Stomach (tissue), 9 donors: ENCODE measurements around the gene IQCF5. TPM values are rescaled to one million over a fixed set of nuclear protein-coding genes. Genes with fewer than 3 reads are reported as not detected.
"Not testable (repeated sequence)": the region's sequence is repeated elsewhere in the genome, so short reads cannot be mapped to it uniquely, and the experiment has no call there.

Experiments used
- DNase-seq, 2 donors: peaks; one replicate each; pipeline versions ENCODE4 v3.0.0 to v3.0.0-alpha.2; 2013 to 2019
- H3K27ac ChIP-seq, 5 donors: fragments of 200-600 bp in 4 of 5; sonication (generic) in 4 of 5; one replicate each; pipeline ENCODE4 v1.5.1; 2013 to 2019; ENCODE audit warnings: mild to moderate bottlenecking in 1 of 5, moderate library complexity in 1 of 5
- H3K27me3 ChIP-seq, 3 donors: fragments of 200-600 bp; sonication (generic); one replicate each; pipeline ENCODE4 v1.5.1; 2017 to 2019; ENCODE audit warnings: mixed run types in 1 of 3
- H3K36me3 ChIP-seq, 4 donors: fragments of 200-600 bp; sonication (generic); 1 replicate in 3 of 4; 2 replicates in 1 of 4; pipeline ENCODE4 v1.5.1; 2016 to 2019
- H3K4me1 ChIP-seq, 4 donors: fragments of 200-600 bp; sonication (generic); one replicate each; pipeline ENCODE4 v1.5.1; 2016 to 2019
- H3K4me3 ChIP-seq, 4 donors: fragments of 200-600 bp; sonication (generic) in 3 of 4; one replicate each; pipeline ENCODE4 v1.5.1; 2016 to 2019; ENCODE audit warnings: mild to moderate bottlenecking in 1 of 4
- H3K9me3 ChIP-seq, 4 donors: fragments of 200-600 bp; sonication (generic); one replicate each; pipeline ENCODE4 v1.5.1; 2016 to 2019
- EP300 ChIP-seq: sonication (generic); formaldehyde crosslinking; IDR thresholded peaks from one replicate; pipeline ENCODE4 v1.6.1; 2017; ENCODE audit warnings: antibody characterized with exemption
- POLR2A ChIP-seq, 4 donors: fragments of 450-650 bp; IDR thresholded peaks; one replicate each; pipeline ENCODE4 v1.6.1; 2016; ENCODE audit warnings: antibody characterized with exemption in 4 of 4, control low read depth in 2 of 4, mild to moderate bottlenecking in 1 of 4, moderate library complexity in 1 of 4
- POLR2AphosphoS5 ChIP-seq, 3 donors: sonication (generic); formaldehyde crosslinking; IDR thresholded peaks; one replicate each; pipeline ENCODE4 v1.6.1; 2016; ENCODE audit warnings: antibody characterized with exemption in 3 of 3
- WGBS, 5 donors: extraction: QIAGEN DNeasy Blood & Tissue Kit in 3 of 5; methylation state at CpG; one replicate each; pipeline versions ENCODE4 v1.1.5 to v1.1.7; 2013 to 2018; 5-methylcytosine and 5-hydroxymethylcytosine counted together
- intact Hi-C: fragments of 100-400 bp; cut with DNase I; formaldehyde crosslinking; loops from one replicate; pipeline ENCODE4 v1.15.1; 2023; ENCODE audit warnings: low total_unique reads
- polyA plus RNA-seq, 3 donors: library from polyadenylated mRNA; stranded (reverse); fragments of 200-250 nt; gene quantifications; one replicate each; pipeline ENCODE4 v1.2.3, GENCODE V29; 2013
- total RNA-seq, 5 donors: library from RNA; depleted of rRNA; stranded (reverse); fragments of >200 nt; gene quantifications; one replicate each; pipeline versions ENCODE4 v1.1.0 to v1.2.3, GENCODE V29; 2014 to 2016
- TF ChIP-seq, protein P1 (sequence below), 7 experiments: fragments of 450-650 bp in 4 of 7; fragments of 200-600 bp in 3 of 7; sonication (generic) in 3 of 7; IDR thresholded peaks; one replicate each; pipeline ENCODE4 v1.5.1; 2016 to 2019; ENCODE audit warnings: antibody characterized with exemption in 7 of 7, control low read depth in 2 of 7, mild to moderate bottlenecking in 1 of 7
- donor health status: healthy with polysubstance abuse.
- donor health status: Bipolar disorder and iron deficiency.
- donor health status: healthy.

IQCF5 gene
- total and polyA plus RNA-seq, 8 donors, result not detected

DNA sequence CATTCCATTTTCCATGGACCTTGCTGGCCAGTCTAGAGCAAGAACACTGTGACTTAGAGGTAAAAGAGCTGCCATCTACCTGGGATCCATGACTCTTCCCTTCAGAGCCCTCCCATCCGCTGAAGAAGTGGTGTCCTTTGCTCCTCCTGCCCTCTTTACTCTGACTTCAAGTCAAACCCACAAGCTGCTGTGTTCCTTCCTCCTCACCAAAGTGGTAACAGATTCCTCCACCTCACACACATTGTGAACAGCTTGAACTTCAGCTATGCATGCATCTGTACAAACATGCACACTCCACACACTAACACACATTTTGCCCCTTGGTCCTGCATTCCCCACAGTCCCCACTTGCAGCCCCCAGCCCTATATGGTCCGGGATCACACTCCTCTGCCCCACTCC, 990 bp downstream of the IQCF5 start:
- no peak for DNase-seq
- H3K36me3 ChIP-seq, result no peaks in the 10 kb centered on the region
- H3K27me3 ChIP-seq, result peaks cover 0 to 11% (median 0%) of the 10 kb centered on the region in 3 donors
- intact Hi-C loops, result no loop called here
- no peak overlapping the region for H3K4me3 ChIP-seq
- WGBS, 5 donors, result 67 to 93% (median 76%) methylated on average over 2 of the region's 2 CpGs
- no peak for TF ChIP-seq EP300
- H3K9me3 ChIP-seq, result no peaks in the 10 kb centered on the region
- H3K4me1 ChIP-seq, result no peaks in the 10 kb centered on the region
- no peak overlapping the region for H3K27ac ChIP-seq

DNA sequence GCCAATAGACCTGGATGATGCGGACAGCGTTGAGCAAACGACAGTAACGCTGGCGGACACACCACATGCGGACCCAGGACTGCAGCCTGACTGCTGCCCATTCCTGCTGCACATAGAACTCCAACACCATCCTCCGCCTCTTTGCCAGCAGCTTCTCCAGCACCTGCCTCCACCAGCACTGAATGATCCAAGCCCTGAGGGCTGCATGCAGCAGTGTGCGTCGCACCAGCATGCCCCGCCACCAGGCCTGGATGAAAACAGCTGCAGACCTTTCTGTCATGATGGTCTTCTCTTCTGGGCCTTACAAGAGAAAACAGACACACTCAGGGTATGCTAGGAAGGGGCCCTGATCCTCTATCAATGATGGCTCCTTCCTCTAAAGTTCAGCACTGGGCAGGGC, 1.5 kb downstream of the IQCF5 start:
- H3K27me3 ChIP-seq, result peaks cover 0 to 11% (median 0%) of the 10 kb centered on the region in 3 donors
- H3K36me3 ChIP-seq, result no peaks in the 10 kb centered on the region
- no peaks in the 10 kb centered on the region for H3K4me1 ChIP-seq
- no peaks in the 10 kb centered on the region for H3K9me3 ChIP-seq
- H3K4me3 ChIP-seq, result no peak overlapping the region
- TF ChIP-seq, protein P1, sequence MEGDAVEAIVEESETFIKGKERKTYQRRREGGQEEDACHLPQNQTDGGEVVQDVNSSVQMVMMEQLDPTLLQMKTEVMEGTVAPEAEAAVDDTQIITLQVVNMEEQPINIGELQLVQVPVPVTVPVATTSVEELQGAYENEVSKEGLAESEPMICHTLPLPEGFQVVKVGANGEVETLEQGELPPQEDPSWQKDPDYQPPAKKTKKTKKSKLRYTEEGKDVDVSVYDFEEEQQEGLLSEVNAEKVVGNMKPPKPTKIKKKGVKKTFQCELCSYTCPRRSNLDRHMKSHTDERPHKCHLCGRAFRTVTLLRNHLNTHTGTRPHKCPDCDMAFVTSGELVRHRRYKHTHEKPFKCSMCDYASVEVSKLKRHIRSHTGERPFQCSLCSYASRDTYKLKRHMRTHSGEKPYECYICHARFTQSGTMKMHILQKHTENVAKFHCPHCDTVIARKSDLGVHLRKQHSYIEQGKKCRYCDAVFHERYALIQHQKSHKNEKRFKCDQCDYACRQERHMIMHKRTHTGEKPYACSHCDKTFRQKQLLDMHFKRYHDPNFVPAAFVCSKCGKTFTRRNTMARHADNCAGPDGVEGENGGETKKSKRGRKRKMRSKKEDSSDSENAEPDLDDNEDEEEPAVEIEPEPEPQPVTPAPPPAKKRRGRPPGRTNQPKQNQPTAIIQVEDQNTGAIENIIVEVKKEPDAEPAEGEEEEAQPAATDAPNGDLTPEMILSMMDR (IDR thresholded peaks at IDR 0.05), result no peak
- TF ChIP-seq EP300 (no peak), POLR2AphosphoS5 (IDR thresholded peaks at IDR 0.05) (no peak), POLR2A (IDR thresholded peaks at IDR 0.05) (no peak)
- 87 to 97% (median 93%) methylated on average over 10 of the region's 10 CpGs for WGBS, 5 donors
- no peak for DNase-seq
- intact Hi-C loops, result no loop called here
- H3K27ac ChIP-seq, result no peak overlapping the region

DNA sequence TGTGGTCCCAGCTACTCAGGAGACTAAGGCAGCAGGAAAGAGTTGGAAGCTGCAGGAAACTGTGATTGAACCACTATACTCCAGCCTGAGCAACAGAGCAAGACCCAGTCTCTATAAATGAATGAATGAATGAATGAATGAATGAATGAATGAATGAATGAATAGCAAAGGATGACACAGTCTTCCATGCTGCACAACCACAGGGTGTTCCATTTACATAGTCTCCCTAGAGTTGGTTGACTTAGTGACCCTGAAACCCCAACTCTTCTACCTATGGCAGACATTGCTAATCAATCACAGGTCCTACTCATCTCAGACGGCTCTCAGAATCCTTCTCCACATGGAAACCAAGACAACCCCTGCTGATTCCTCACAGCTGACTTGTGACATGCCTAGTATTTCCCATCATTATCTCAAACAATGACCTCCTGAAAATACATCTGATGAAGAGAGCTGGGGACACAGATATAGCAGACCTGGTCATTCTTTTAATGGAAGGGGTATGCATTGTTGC, 2.1 kb downstream of the IQCF5 start:
- Histone ChIP-seq H3K27ac (no peak overlapping the region), H3K4me3 (no peak overlapping the region), H3K36me3 (no peaks in the 10 kb centered on the region), H3K9me3 (no peaks in the 10 kb centered on the region), H3K27me3 (peaks cover 0 to 11% (median 0%) of the 10 kb centered on the region in 3 donors), H3K4me1 (no peaks in the 10 kb centered on the region)
- DNase-seq, result no peak
- 52 to 77% (median 58%) methylated on average over 1 of the region's 1 CpG for WGBS, 5 donors
- intact Hi-C loops, result no loop called here
- TF ChIP-seq, protein P1 (IDR thresholded peaks at IDR 0.05), result no peak
- TF ChIP-seq EP300 (no peak), POLR2A (IDR thresholded peaks at IDR 0.05) (no peak), POLR2AphosphoS5 (IDR thresholded peaks at IDR 0.05) (no peak)

DNA sequence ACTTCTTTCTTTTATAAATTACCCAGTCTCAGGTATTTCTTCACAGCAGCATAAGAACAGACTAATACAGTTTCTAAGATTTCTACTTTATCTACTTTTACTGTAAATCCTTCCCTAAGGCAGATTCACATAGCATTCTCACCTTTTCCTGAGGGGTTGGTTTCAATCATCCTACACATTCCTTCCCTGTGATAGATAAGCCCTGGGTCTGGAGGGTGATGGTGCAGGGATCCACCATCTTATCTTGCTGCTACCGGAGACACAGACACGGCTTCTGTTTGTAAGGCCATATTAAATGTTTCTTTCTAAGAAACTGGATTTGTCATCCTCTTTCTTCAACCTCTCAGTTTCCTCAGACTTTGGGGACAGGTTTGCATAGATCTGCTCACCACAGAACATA, 6.1 kb downstream of the IQCF5 start:
- no peak for DNase-seq
- Histone ChIP-seq H3K9me3 (no peaks in the 10 kb centered on the region), H3K4me3 (no peak overlapping the region), H3K27me3 (peaks cover 0 to 15% (median 5%) of the 10 kb centered on the region in 3 donors), H3K36me3 (no peaks in the 10 kb centered on the region), H3K4me1 (no peaks in the 10 kb centered on the region), H3K27ac (no peak overlapping the region)
- 26 to 47% (median 32%) methylated on average over 2 of the region's 2 CpGs for WGBS, 5 donors
- TF ChIP-seq, protein P1 (IDR thresholded peaks at IDR 0.05), result no peak
- TF ChIP-seq POLR2A (IDR thresholded peaks at IDR 0.05), result no peak
- TF ChIP-seq POLR2AphosphoS5 (IDR thresholded peaks at IDR 0.05), result no peak
- intact Hi-C loops, result no loop called here

DNA sequence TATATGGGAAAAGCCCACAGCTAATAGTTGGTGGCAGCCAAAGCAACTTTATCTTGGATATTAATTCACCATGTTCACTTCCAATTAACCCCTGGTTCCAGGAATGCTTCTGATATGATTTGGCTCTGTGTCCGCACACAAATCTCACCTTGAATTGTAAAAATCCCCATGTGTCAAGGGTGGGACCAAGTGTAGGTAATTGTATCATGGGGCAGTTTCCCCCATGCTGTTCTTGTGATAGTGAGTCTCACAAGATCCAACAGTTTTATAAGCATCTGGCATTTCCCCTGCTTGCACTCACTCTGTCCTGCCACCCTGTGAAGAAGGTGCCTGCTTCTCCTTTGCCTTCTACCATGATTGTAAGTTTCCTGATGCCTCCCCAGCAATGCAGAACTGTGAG, 6.5 kb downstream of the IQCF5 start:
- WGBS, 5 donors, result 50 to 80% (median 72%) methylated on average over 1 of the region's 1 CpG
- H3K4me3 ChIP-seq, H3K36me3 ChIP-seq, DNase-seq, intact Hi-C loops, H3K4me1 ChIP-seq, H3K27ac ChIP-seq, H3K9me3 ChIP-seq: not testable (repeated sequence)
- peaks cover 0 to 15% (median 5%) of the 10 kb centered on the region in 3 donors for H3K27me3 ChIP-seq
